GM23338 (cell line): ENCODE data around the gene CDHR5. TPM values are rescaled to one million over a fixed set of nuclear protein-coding genes. Genes with fewer than 3 reads are reported as not detected.

Experiments used
- ATAC-seq: fragments of 200-7000 bp; cut with Tn5 transposase; 3 replicates; pipeline ENCODE4 v1.9.1; 2020
- DNase-seq: peaks from one replicate; pipeline ENCODE4 v3.0.0-alpha.2; 2015; ENCODE audit warnings: low spot score
- H2AFZ ChIP-seq: fragments of 200-600 bp; sonication (generic); 2 replicates; pipeline ENCODE4 v1.8.0; 2016; ENCODE audit warnings: antibody characterized with exemption, mild to moderate bottlenecking, moderate library complexity
- H3F3A ChIP-seq: fragments of 200-600 bp; sonication (generic); replicated peaks from 2 replicates; pipeline ENCODE4 v1.8.0; 2017; ENCODE audit warnings: antibody characterized with exemption, mixed run types, low read depth
- H3K27ac ChIP-seq: fragments of 200-600 bp; sonication (generic); 2 replicates; pipeline ENCODE4 v1.6.1; 2016; ENCODE audit warnings: low read depth
- H3K27me3 ChIP-seq: fragments of 200-600 bp; sonication (generic); 2 replicates; pipeline ENCODE4 v1.8.0; 2016; ENCODE audit warnings: mild to moderate bottlenecking, mixed run types, moderate library complexity; ENCODE audit not compliant: insufficient read depth
- H3K36me3 ChIP-seq: fragments of 200-600 bp; sonication (generic); 2 replicates; pipeline ENCODE4 v1.8.0; 2016; ENCODE audit warnings: mild to moderate bottlenecking; ENCODE audit not compliant: insufficient read depth
- H3K4me1 ChIP-seq: fragments of 200-600 bp; sonication (generic); 2 replicates; pipeline ENCODE4 v1.8.0; 2016; ENCODE audit warnings: mild to moderate bottlenecking, moderate library complexity; ENCODE audit not compliant: insufficient read depth
- H3K4me2 ChIP-seq: fragments of 200-600 bp; sonication (generic); 2 replicates; pipeline ENCODE4 v1.7.1; 2017; ENCODE audit warnings: mixed run types
- H3K4me3 ChIP-seq: fragments of 200-600 bp; sonication (generic); 2 replicates; pipeline ENCODE4 v1.6.1; 2016; ENCODE audit warnings: mixed run types
- H3K79me2 ChIP-seq: fragments of 200-600 bp; sonication (generic); replicated peaks from 2 replicates; pipeline ENCODE4 v1.8.0; 2017; ENCODE audit warnings: mild to moderate bottlenecking; ENCODE audit not compliant: insufficient read depth
- H3K9me2 ChIP-seq: fragments of 200-600 bp; sonication (generic); 2 replicates; pipeline ENCODE4 v1.8.0; 2017; ENCODE audit not compliant: insufficient read depth
- H4K20me1 ChIP-seq: fragments of 200-600 bp; sonication (generic); replicated peaks from 2 replicates; pipeline ENCODE4 v1.8.0; 2017; ENCODE audit warnings: mild to moderate bottlenecking; ENCODE audit not compliant: insufficient read depth
- H3K27ac Mint-ChIP-seq: 2 replicates; pipeline ENCODE4 v1.8.0; 2020; ENCODE audit warnings: inconsistent platforms, mild to moderate bottlenecking, moderate library complexity, mixed read lengths
- H3K27me3 Mint-ChIP-seq: 3 replicates; pipeline ENCODE4 v1.8.0; 2022; ENCODE audit warnings: low read depth, mild to moderate bottlenecking, moderate library complexity, mixed read lengths, inconsistent platforms; ENCODE audit not compliant: insufficient read depth, poor library complexity
- H3K36me3 Mint-ChIP-seq: 3 replicates; pipeline ENCODE4 v1.8.0; 2021; ENCODE audit warnings: low read depth, mild to moderate bottlenecking, inconsistent platforms, moderate library complexity, mixed read lengths
- H3K4me1 Mint-ChIP-seq: 3 replicates; pipeline ENCODE4 v1.8.0; 2020; ENCODE audit warnings: mild to moderate bottlenecking, inconsistent platforms, mixed read lengths
- H3K4me3 Mint-ChIP-seq: 3 replicates; pipeline ENCODE4 v1.8.0; 2021; ENCODE audit warnings: moderate library complexity, mild to moderate bottlenecking, inconsistent platforms, mixed read lengths
- H3K9me3 Mint-ChIP-seq: 3 replicates; pipeline ENCODE4 v1.8.0; 2020; ENCODE audit warnings: moderate library complexity, mild to moderate bottlenecking, inconsistent platforms, mixed read lengths
- CREB1 ChIP-seq: fragments of 250-450 bp; sonication (Bioruptor Pico); IDR thresholded peaks from 2 replicates; pipeline ENCODE4 v1.5.0; 2020; ENCODE audit warnings: low read depth, mild to moderate bottlenecking, moderate library complexity
- EZH2 ChIP-seq: fragments of 200-600 bp; sonication (generic); IDR thresholded peaks from one replicate; pipeline ENCODE4 v1.8.0; 2017; ENCODE audit warnings: antibody characterized with exemption, mild to moderate bottlenecking, low read depth; ENCODE audit not compliant: unreplicated experiment
- EZH2phosphoT487 ChIP-seq: fragments of 200-600 bp; sonication (generic); IDR thresholded peaks from one replicate; pipeline ENCODE4 v1.8.1; 2018; ENCODE audit warnings: antibody characterized with exemption; ENCODE audit not compliant: unreplicated experiment
- JUNB ChIP-seq: IDR thresholded peaks from one replicate; pipeline ENCODE4 v1.6.1; 2016; ENCODE audit warnings: antibody characterized with exemption; ENCODE audit not compliant: unreplicated experiment
- NANOG ChIP-seq: IDR thresholded peaks from 2 replicates; pipeline ENCODE4 v1.6.1; 2016; ENCODE audit warnings: antibody characterized with exemption, borderline replicate concordance
- POLR2AphosphoS5 ChIP-seq: IDR thresholded peaks from 2 replicates; pipeline ENCODE4 v1.6.1; 2016; ENCODE audit warnings: antibody characterized with exemption, low read depth
- REST ChIP-seq: IDR thresholded peaks from one replicate; pipeline ENCODE4 v1.6.1; 2018; ENCODE audit warnings: antibody characterized with exemption; ENCODE audit not compliant: unreplicated experiment
- STAT1 ChIP-seq: IDR thresholded peaks from one replicate; pipeline ENCODE4 v1.6.1; 2016; ENCODE audit warnings: antibody characterized with exemption; ENCODE audit not compliant: unreplicated experiment
- ZNF114 ChIP-seq: fragments of 250-450 bp; sonication (Bioruptor Pico); IDR thresholded peaks from 2 replicates; pipeline ENCODE4 v1.5.0; 2020; ENCODE audit warnings: mild to moderate bottlenecking, moderate library complexity
- ZNF331 ChIP-seq: fragments of 250-450 bp; sonication (Bioruptor Pico); IDR thresholded peaks from 2 replicates; pipeline ENCODE4 v1.5.0; 2020; ENCODE audit warnings: low read depth, mild to moderate bottlenecking, moderate library complexity
- polyA plus RNA-seq: library from polyadenylated mRNA; unstranded; fragments of >200 nt; fragmentation: Nextera tagmentation; extraction: Ambion mirVana; gene quantifications from 2 replicates; pipeline ENCODE4 v1.2.1, GENCODE V29; 2016
- total RNA-seq: library from RNA; depleted of rRNA; stranded (reverse); fragments of >200 nt; shearing (Covaris generic); gene quantifications from 2 replicates; pipeline ENCODE4 v1.2.3, GENCODE V29; 2014
- TF ChIP-seq, protein P1 (sequence below), 2 experiments: fragments of 200-600 bp in 1 of 2; sonication (generic) in 1 of 2; conservative IDR thresholded peaks; 2 replicates each; pipeline versions ENCODE4 v1.5.1 to v1.6.1; 2016 to 2017; ENCODE audit warnings: antibody characterized with exemption in 2 of 2, low read depth in 2 of 2, mild to moderate bottlenecking in 2 of 2, moderate library complexity in 1 of 2
- TF ChIP-seq, protein P2 (sequence below): IDR thresholded peaks from 2 replicates; pipeline ENCODE4 v1.6.1; 2016; ENCODE audit warnings: antibody characterized with exemption
- TF ChIP-seq, protein P3 (sequence below): fragments of 250-450 bp; sonication (Bioruptor Pico); IDR thresholded peaks from 2 replicates; pipeline ENCODE4 v1.5.0; 2020; ENCODE audit warnings: mild to moderate bottlenecking, moderate library complexity

CDHR5 gene
- total and polyA plus RNA-seq, 2 experiments from 2014 or later: not detected

- no peak overlapping the region for H3K4me3 ChIP-seq
- H3K27me3 Mint-ChIP-seq: peaks cover 14% of the 10 kb centered on the region
- ATAC-seq: no peak
- H3K4me3 Mint-ChIP-seq: no peak overlapping the region
- H3K4me1 ChIP-seq: no peaks in the 10 kb centered on the region
- H3K36me3 Mint-ChIP-seq: peaks cover 81% of the 10 kb centered on the region
- H3K9me2 ChIP-seq: no peaks in the 10 kb centered on the region
- H3K4me2 ChIP-seq: no peak overlapping the region
- H3F3A ChIP-seq: peaks cover 19% of the 10 kb centered on the region
- TF ChIP-seq REST (no peak), ZNF331 (no peak), EZH2phosphoT487 (no peak), ZNF114 (CRISPR knock-in tag) (no peak), POLR2AphosphoS5 (no peak), EZH2 (no peak), CREB1 (CRISPR knock-in tag) (no peak), JUNB (no peak), NANOG (no peak), STAT1 (no peak)
- TF ChIP-seq, protein P1, sequence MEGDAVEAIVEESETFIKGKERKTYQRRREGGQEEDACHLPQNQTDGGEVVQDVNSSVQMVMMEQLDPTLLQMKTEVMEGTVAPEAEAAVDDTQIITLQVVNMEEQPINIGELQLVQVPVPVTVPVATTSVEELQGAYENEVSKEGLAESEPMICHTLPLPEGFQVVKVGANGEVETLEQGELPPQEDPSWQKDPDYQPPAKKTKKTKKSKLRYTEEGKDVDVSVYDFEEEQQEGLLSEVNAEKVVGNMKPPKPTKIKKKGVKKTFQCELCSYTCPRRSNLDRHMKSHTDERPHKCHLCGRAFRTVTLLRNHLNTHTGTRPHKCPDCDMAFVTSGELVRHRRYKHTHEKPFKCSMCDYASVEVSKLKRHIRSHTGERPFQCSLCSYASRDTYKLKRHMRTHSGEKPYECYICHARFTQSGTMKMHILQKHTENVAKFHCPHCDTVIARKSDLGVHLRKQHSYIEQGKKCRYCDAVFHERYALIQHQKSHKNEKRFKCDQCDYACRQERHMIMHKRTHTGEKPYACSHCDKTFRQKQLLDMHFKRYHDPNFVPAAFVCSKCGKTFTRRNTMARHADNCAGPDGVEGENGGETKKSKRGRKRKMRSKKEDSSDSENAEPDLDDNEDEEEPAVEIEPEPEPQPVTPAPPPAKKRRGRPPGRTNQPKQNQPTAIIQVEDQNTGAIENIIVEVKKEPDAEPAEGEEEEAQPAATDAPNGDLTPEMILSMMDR (conservative IDR thresholded peaks at IDR 0.05; ENCODE audit: low read depth in 2 of 2): no peak
- TF ChIP-seq, protein P2, sequence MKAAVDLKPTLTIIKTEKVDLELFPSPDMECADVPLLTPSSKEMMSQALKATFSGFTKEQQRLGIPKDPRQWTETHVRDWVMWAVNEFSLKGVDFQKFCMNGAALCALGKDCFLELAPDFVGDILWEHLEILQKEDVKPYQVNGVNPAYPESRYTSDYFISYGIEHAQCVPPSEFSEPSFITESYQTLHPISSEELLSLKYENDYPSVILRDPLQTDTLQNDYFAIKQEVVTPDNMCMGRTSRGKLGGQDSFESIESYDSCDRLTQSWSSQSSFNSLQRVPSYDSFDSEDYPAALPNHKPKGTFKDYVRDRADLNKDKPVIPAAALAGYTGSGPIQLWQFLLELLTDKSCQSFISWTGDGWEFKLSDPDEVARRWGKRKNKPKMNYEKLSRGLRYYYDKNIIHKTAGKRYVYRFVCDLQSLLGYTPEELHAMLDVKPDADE: no peak
- TF ChIP-seq, protein P3, sequence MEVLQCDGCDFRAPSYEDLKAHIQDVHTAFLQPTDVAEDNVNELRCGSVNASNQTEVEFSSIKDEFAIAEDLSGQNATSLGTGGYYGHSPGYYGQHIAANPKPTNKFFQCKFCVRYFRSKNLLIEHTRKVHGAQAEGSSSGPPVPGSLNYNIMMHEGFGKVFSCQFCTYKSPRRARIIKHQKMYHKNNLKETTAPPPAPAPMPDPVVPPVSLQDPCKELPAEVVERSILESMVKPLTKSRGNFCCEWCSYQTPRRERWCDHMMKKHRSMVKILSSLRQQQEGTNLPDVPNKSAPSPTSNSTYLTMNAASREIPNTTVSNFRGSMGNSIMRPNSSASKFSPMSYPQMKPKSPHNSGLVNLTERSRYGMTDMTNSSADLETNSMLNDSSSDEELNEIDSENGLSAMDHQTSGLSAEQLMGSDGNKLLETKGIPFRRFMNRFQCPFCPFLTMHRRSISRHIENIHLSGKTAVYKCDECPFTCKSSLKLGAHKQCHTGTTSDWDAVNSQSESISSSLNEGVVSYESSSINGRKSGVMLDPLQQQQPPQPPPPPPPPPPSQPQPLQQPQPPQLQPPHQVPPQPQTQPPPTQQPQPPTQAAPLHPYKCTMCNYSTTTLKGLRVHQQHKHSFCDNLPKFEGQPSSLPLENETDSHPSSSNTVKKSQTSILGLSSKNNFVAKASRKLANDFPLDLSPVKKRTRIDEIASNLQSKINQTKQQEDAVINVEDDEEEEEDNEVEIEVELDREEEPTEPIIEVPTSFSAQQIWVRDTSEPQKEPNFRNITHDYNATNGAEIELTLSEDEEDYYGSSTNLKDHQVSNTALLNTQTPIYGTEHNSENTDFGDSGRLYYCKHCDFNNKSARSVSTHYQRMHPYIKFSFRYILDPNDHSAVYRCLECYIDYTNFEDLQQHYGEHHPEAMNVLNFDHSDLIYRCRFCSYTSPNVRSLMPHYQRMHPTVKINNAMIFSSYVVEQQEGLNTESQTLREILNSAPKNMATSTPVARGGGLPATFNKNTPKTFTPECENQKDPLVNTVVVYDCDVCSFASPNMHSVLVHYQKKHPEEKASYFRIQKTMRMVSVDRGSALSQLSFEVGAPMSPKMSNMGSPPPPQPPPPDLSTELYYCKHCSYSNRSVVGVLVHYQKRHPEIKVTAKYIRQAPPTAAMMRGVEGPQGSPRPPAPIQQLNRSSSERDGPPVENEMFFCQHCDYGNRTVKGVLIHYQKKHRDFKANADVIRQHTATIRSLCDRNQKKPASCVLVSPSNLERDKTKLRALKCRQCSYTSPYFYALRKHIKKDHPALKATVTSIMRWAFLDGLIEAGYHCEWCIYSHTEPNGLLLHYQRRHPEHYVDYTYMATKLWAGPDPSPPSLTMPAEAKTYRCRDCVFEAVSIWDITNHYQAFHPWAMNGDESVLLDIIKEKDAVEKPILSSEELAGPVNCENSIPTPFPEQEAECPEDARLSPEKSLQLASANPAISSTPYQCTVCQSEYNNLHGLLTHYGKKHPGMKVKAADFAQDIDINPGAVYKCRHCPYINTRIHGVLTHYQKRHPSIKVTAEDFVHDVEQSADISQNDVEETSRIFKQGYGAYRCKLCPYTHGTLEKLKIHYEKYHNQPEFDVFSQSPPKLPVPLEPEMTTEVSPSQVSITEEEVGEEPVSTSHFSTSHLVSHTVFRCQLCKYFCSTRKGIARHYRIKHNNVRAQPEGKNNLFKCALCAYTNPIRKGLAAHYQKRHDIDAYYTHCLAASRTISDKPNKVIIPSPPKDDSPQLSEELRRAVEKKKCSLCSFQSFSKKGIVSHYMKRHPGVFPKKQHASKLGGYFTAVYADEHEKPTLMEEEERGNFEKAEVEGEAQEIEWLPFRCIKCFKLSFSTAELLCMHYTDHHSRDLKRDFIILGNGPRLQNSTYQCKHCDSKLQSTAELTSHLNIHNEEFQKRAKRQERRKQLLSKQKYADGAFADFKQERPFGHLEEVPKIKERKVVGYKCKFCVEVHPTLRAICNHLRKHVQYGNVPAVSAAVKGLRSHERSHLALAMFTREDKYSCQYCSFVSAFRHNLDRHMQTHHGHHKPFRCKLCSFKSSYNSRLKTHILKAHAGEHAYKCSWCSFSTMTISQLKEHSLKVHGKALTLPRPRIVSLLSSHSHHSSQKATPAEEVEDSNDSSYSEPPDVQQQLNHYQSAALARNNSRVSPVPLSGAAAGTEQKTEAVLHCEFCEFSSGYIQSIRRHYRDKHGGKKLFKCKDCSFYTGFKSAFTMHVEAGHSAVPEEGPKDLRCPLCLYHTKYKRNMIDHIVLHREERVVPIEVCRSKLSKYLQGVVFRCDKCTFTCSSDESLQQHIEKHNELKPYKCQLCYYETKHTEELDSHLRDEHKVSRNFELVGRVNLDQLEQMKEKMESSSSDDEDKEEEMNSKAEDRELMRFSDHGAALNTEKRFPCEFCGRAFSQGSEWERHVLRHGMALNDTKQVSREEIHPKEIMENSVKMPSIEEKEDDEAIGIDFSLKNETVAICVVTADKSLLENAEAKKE (CRISPR knock-in tag): no peak
- H3K27ac ChIP-seq: peak overlapping the region; percentile 59; the same call in 1 of the 2 replicates
- H3K4me1 Mint-ChIP-seq: no peaks in the 10 kb centered on the region; the same call in 2 of the 3 replicates
- H3K36me3 ChIP-seq: peaks cover 22% of the 10 kb centered on the region; the same call in 1 of the 2 replicates
- peaks cover 19% of the 10 kb centered on the region; the same call in 1 of the 2 replicates for H3K79me2 ChIP-seq
- H3K27me3 ChIP-seq: no peaks in the 10 kb centered on the region
- H4K20me1 ChIP-seq: peaks cover 23% of the 10 kb centered on the region
- H2AFZ ChIP-seq: no peak overlapping the region
- no peak overlapping the region for H3K27ac Mint-ChIP-seq
- H3K9me3 Mint-ChIP-seq: no peaks in the 10 kb centered on the region; the same call in 2 of the 3 replicates
- no peak for DNase-seq
Measured at GRCh38 chr11:590997-591396, 33.8 kb downstream of the CDHR5 start.
